ENCODE results near the gene MAGI1.

Gene MAGI1

GRCh38 chr3:66012711-66013110, 26.0 kb downstream of the MAGI1 start:
- DNase-seq = no peak

GRCh38 chr3:66010739-66011655, 27.7 kb downstream of the MAGI1 start:
- no peak for DNase-seq

- no peak for DNase-seq
Measured at GRCh38 chr3:66010348-66010738, 28.4 kb downstream of the MAGI1 start.

GRCh38 chr3:66004244-66004643, 34.5 kb downstream of the MAGI1 start:
- no peak for DNase-seq

GRCh38 chr3:66001626-66002025, 37.1 kb downstream of the MAGI1 start:
- no peak for DNase-seq

GRCh38 chr3:66000506-66000905, 38.2 kb downstream of the MAGI1 start:
- no peak for DNase-seq

- no peak for DNase-seq
Measured at GRCh38 chr3:65999606-66000005, 39.1 kb downstream of the MAGI1 start.

- no peak for DNase-seq
Measured at GRCh38 chr3:65996589-65996988, 42.1 kb downstream of the MAGI1 start.

- DNase-seq = no peak
Measured at GRCh38 chr3:65995515-65995914, 43.2 kb downstream of the MAGI1 start.

- DNase-seq = no peak
Measured at GRCh38 chr3:65995030-65995429, 43.7 kb downstream of the MAGI1 start.

GRCh38 chr3:65993134-65993900, 45.4 kb downstream of the MAGI1 start:
- no peak for DNase-seq

GRCh38 chr3:65992106-65992505, 46.6 kb downstream of the MAGI1 start:
- no peak for DNase-seq

- DNase-seq = no peak
Measured at GRCh38 chr3:65988411-65989180, 50.1 kb downstream of the MAGI1 start.

- DNase-seq = no peak
Measured at GRCh38 chr3:65986285-65986684, 52.4 kb downstream of the MAGI1 start.

- DNase-seq = no peak
Measured at GRCh38 chr3:65984975-65985374, 53.7 kb downstream of the MAGI1 start.

- no peak for DNase-seq
Measured at GRCh38 chr3:65983100-65983499, 55.6 kb downstream of the MAGI1 start.

- DNase-seq = no peak
Measured at GRCh38 chr3:65979731-65980130, 59.0 kb downstream of the MAGI1 start.

GRCh38 chr3:65979162-65979561, 59.6 kb downstream of the MAGI1 start:
- DNase-seq = no peak

GRCh38 chr3:65978116-65978515, 60.6 kb downstream of the MAGI1 start:
- DNase-seq = no peak

GRCh38 chr3:65975032-65975431, 63.7 kb downstream of the MAGI1 start:
- DNase-seq = no peak

- no peak for DNase-seq
Measured at GRCh38 chr3:65974509-65974908, 64.2 kb downstream of the MAGI1 start.

GRCh38 chr3:65972765-65973164, 66.0 kb downstream of the MAGI1 start:
- no peak for DNase-seq

Measured in NCI-H1930 (cell line).